GM18858 (cell line): ENCODE measurements around the gene RNF152.

Experiments
- ATAC-seq: cut with Tn5 transposase; IDR thresholded peaks from one replicate; pipeline ENCODE4 v1.9.1; 2021; ENCODE audit not compliant: unreplicated experiment

RNF152 gene

GRCh38 chr18:61894751-61895524 lies 2.1 kb upstream of the RNF152 start:
- ATAC-seq = no peak

GRCh38 chr18:61893971-61894750 lies 1.4 kb upstream of the RNF152 start:
- ATAC-seq = peak; percentile 72

GRCh38 chr18:61893309-61893970 lies 633 bp upstream of the RNF152 start:
- ATAC-seq = no peak

- ATAC-seq = no peak
Observed at GRCh38 chr18:61891894-61892293, 913 bp downstream of the RNF152 start.

- ATAC-seq = no peak
Observed at GRCh38 chr18:61891271-61891670, 1.5 kb downstream of the RNF152 start.

- ATAC-seq = no peak
Observed at GRCh38 chr18:61890344-61890743, 2.5 kb downstream of the RNF152 start.

- no peak for ATAC-seq
Observed at GRCh38 chr18:61889541-61889940, 3.3 kb downstream of the RNF152 start.

GRCh38 chr18:61888622-61889021 lies 4.2 kb downstream of the RNF152 start:
- no peak for ATAC-seq

GRCh38 chr18:61887838-61888237 lies 5.0 kb downstream of the RNF152 start:
- ATAC-seq = no peak

- no peak for ATAC-seq
Observed at GRCh38 chr18:61883547-61883946, 9.3 kb downstream of the RNF152 start.

- no peak for ATAC-seq
Observed at GRCh38 chr18:61882296-61883004, 10.4 kb downstream of the RNF152 start.

- ATAC-seq = no peak
Observed at GRCh38 chr18:61876899-61877298, 15.9 kb downstream of the RNF152 start.

- ATAC-seq = no peak
Observed at GRCh38 chr18:61870151-61870550, 22.7 kb downstream of the RNF152 start.

- no peak for ATAC-seq
Observed at GRCh38 chr18:61869636-61870035, 23.2 kb downstream of the RNF152 start.

- no peak for ATAC-seq
Observed at GRCh38 chr18:61865466-61866175, 27.2 kb downstream of the RNF152 start.

GRCh38 chr18:61861372-61861771 lies 31.4 kb downstream of the RNF152 start:
- ATAC-seq = no peak

GRCh38 chr18:61860302-61860701 lies 32.5 kb downstream of the RNF152 start:
- no peak for ATAC-seq

GRCh38 chr18:61859113-61859512 lies 33.7 kb downstream of the RNF152 start:
- ATAC-seq = no peak

- ATAC-seq = no peak
Observed at GRCh38 chr18:61856678-61857077, 36.1 kb downstream of the RNF152 start.
